Measurements from ENCODE around the gene SCNN1G. TPM values are rescaled to one million over a fixed set of nuclear protein-coding genes. Genes with fewer than 3 reads are reported as not detected.

Gene SCNN1G
- total RNA-seq, 1 donor from 2014 or later: not detected

DNA sequence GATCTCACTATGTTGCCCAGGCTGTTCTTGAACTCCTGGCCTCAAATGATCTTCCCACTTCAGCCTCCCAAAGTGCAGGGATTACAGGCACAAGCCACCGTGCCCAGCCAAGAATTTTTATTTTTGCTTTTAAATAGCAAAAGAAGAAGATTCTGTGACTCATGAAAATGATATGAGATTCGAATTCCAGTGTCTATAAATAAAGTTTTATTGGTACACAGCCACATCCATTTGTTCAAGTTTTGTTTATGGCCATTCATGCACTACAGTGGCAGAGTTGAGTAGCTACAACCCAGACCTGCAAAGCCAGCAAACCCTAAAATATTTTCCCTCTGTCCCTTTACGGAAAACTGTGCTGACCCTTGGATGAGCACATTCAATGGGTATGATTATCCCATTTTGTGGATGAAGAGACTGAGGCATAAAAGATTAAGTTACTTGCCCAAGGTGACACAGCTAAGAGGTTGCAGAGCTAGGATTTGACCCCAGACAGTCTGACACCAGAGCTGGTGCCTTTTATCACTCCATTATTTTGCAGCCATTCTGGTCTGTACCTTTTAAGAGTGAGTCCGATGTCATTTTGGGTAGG is 34.2 kb downstream of the SCNN1G start:
- TF ChIP-seq, protein P1, sequence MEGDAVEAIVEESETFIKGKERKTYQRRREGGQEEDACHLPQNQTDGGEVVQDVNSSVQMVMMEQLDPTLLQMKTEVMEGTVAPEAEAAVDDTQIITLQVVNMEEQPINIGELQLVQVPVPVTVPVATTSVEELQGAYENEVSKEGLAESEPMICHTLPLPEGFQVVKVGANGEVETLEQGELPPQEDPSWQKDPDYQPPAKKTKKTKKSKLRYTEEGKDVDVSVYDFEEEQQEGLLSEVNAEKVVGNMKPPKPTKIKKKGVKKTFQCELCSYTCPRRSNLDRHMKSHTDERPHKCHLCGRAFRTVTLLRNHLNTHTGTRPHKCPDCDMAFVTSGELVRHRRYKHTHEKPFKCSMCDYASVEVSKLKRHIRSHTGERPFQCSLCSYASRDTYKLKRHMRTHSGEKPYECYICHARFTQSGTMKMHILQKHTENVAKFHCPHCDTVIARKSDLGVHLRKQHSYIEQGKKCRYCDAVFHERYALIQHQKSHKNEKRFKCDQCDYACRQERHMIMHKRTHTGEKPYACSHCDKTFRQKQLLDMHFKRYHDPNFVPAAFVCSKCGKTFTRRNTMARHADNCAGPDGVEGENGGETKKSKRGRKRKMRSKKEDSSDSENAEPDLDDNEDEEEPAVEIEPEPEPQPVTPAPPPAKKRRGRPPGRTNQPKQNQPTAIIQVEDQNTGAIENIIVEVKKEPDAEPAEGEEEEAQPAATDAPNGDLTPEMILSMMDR (conservative IDR thresholded peaks at IDR 0.05): no peak
- H3K27ac Mint-ChIP-seq (ENCODE audit: unreplicated experiment): no peak overlapping the region
- H3K4me3 Mint-ChIP-seq: no peak overlapping the region
- H3K27me3 Mint-ChIP-seq (ENCODE audit: low read depth): peaks cover 17% of the 10 kb centered on the region
- no peak for DNase-seq (ENCODE audit: low read depth, low spot score)
- H3K9me3 Mint-ChIP-seq: no peaks in the 10 kb centered on the region
- no peaks in the 10 kb centered on the region for H3K36me3 Mint-ChIP-seq (ENCODE audit: low read depth)
- no peaks in the 10 kb centered on the region for H3K4me1 Mint-ChIP-seq

DNA sequence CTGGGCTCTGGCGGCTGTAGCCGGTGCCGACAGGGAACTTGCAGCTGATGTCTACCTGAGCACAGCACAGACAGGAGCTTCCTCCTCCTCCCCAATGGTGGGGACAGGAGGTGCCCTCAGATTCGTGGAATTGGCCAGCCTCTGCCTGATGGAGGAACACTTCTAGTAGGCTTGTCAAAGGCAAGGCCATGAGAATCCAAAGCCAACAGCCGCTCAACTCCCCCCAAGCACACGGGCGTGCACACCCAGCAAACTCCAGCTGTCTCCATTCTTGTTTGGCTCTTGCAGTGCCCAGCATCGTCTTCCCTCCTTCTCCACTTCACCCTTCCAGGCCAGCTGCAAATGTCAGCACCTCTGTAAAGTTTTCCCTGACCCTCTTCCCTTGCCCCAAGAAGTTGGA is 35.1 kb downstream of the SCNN1G start:
- TF ChIP-seq, protein P1 (conservative IDR thresholded peaks at IDR 0.05): no peak
- Mint-ChIP-seq H3K27ac (ENCODE audit: unreplicated experiment) (no peak overlapping the region), H3K4me1 (no peaks in the 10 kb centered on the region), H3K36me3 (ENCODE audit: low read depth) (no peaks in the 10 kb centered on the region), H3K27me3 (ENCODE audit: low read depth) (peaks cover 21% of the 10 kb centered on the region), H3K9me3 (no peaks in the 10 kb centered on the region), H3K4me3 (no peak overlapping the region)
- no peak for DNase-seq (ENCODE audit: low read depth, low spot score)

DNA sequence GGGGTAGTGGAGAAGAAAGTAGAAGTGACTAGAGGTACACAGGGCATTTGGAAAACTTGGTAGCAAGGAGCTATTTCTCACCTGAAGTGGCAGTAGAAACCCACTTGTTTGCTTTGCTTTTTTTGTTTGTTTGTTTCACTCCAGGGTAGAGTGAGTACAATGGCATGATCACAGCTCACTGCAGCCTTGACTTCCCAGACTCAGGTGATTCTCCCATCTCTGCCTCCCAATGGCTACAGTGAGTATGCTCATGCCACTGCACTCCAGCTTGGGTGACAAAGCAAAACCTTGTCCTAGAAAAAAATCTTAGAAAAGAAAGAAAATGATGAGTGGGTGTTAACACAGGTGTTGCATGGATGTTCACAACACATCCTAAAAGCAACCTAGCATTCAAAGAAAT is 40.4 kb downstream of the SCNN1G start:
- TF ChIP-seq, protein P1 (conservative IDR thresholded peaks at IDR 0.05): no peak
- H3K9me3 Mint-ChIP-seq: peaks cover 6% of the 10 kb centered on the region
- no peaks in the 10 kb centered on the region for H3K36me3 Mint-ChIP-seq (ENCODE audit: low read depth)
- DNase-seq (ENCODE audit: low read depth, low spot score): no peak
- no peaks in the 10 kb centered on the region for H3K4me1 Mint-ChIP-seq
- H3K4me3 Mint-ChIP-seq: no peak overlapping the region
- H3K27ac Mint-ChIP-seq (ENCODE audit: unreplicated experiment): no peak overlapping the region
- H3K27me3 Mint-ChIP-seq (ENCODE audit: low read depth): peaks cover 32% of the 10 kb centered on the region

DNA sequence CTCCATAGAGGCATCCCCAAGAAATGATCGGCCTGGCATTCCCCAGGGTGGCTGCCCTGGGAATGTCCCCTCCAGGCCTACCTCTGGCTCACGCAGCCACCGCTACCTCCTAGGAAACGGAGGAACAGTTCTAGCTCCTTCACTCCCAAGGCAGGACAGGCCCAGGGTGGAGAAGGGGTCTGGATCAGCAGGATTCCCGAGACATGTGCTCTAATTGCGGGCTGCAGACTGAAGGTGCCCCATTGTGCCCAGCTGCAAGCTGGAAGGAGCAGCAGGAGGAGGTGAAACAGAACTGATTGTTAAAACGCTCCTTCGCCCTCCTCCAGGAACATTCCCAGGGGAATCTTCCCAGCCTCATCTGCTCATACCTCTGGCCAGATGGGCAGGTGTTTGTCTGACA is 40.8 kb downstream of the SCNN1G start:
- H3K9me3 Mint-ChIP-seq: peaks cover 6% of the 10 kb centered on the region
- TF ChIP-seq, protein P1 (conservative IDR thresholded peaks at IDR 0.05): no peak
- no peak overlapping the region for H3K4me3 Mint-ChIP-seq
- peaks cover 32% of the 10 kb centered on the region for H3K27me3 Mint-ChIP-seq (ENCODE audit: low read depth)
- no peaks in the 10 kb centered on the region for H3K4me1 Mint-ChIP-seq
- H3K27ac Mint-ChIP-seq (ENCODE audit: unreplicated experiment): no peak overlapping the region
- DNase-seq (ENCODE audit: low read depth, low spot score): no peak
- no peaks in the 10 kb centered on the region for H3K36me3 Mint-ChIP-seq (ENCODE audit: low read depth)

DNA sequence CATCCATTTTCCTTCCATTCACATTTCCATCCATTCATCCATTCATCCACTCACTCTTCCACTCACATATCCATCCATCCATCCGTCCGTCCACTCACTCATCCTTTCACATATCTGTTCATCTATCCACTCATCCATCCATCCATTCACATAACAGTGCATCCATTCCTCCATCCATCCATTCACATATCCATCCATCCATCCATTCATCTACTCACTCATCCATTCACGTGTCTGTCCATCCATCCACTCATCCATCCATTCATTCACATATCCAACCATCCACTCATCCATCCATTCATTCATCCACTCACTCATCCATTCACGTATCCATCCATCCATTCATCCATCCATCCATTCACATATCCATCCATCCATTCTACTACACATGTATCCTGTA is 42.6 kb downstream of the SCNN1G start:
- TF ChIP-seq, protein P1 (conservative IDR thresholded peaks at IDR 0.05): no peak
- no peak overlapping the region for H3K4me3 Mint-ChIP-seq
- H3K27ac Mint-ChIP-seq (ENCODE audit: unreplicated experiment): no peak overlapping the region
- no peak for DNase-seq (ENCODE audit: low read depth, low spot score)
- peaks cover 27% of the 10 kb centered on the region for H3K27me3 Mint-ChIP-seq (ENCODE audit: low read depth)
- H3K4me1 Mint-ChIP-seq: no peaks in the 10 kb centered on the region
- peaks cover 6% of the 10 kb centered on the region for H3K9me3 Mint-ChIP-seq
- no peaks in the 10 kb centered on the region for H3K36me3 Mint-ChIP-seq (ENCODE audit: low read depth)

Measured in neural crest cell (in vitro differentiated cells).